Activated effector memory CD4-positive, alpha-beta T cell treated with Interleukin-2 at 50 U/mL for 16 hours (primary cell): ENCODE measurements around the gene ACTR3C.

Source experiments
- DNase-seq: peaks from one replicate; pipeline ENCODE4 v3.0.0-alpha.2; 2020

The ACTR3C gene

GRCh38 chr7:150358988-150359621 is 35.8 kb upstream of the ACTR3C start:
- no peak for DNase-seq

GRCh38 chr7:150358433-150358832 is 35.1 kb upstream of the ACTR3C start:
- DNase-seq = no peak

GRCh38 chr7:150357771-150358427 is 34.6 kb upstream of the ACTR3C start:
- DNase-seq = no peak

- DNase-seq = peak; percentile 48
Measured at GRCh38 chr7:150357270-150357669, 33.9 kb upstream of the ACTR3C start.

GRCh38 chr7:150356265-150356897 is 33.0 kb upstream of the ACTR3C start:
- no peak for DNase-seq

- no peak for DNase-seq
Measured at GRCh38 chr7:150355666-150356059, 32.3 kb upstream of the ACTR3C start.

GRCh38 chr7:150351587-150352194 is 28.3 kb upstream of the ACTR3C start:
- DNase-seq = no peak

- no peak for DNase-seq
Measured at GRCh38 chr7:150346922-150347321, 23.6 kb upstream of the ACTR3C start.

GRCh38 chr7:150345012-150345411 is 21.7 kb upstream of the ACTR3C start:
- no peak for DNase-seq

- DNase-seq = no peak
Measured at GRCh38 chr7:150344299-150344698, 21.0 kb upstream of the ACTR3C start.

- DNase-seq = no peak
Measured at GRCh38 chr7:150343225-150343624, 19.9 kb upstream of the ACTR3C start.

GRCh38 chr7:150342121-150342408 is 18.7 kb upstream of the ACTR3C start:
- no peak for DNase-seq

- no peak for DNase-seq
Measured at GRCh38 chr7:150341263-150342120, 18.1 kb upstream of the ACTR3C start, which contains the start of gene RARRES2. RARRES2 (minus strand) TSS chr7:150341629; CDS start chr7:150340609, 1,020 bp downstream.

GRCh38 chr7:150340875-150341262 is 17.5 kb upstream of the ACTR3C start:
- no peak for DNase-seq

GRCh38 chr7:150340024-150340749 is 16.8 kb upstream of the ACTR3C start:
- DNase-seq = no peak

- no peak for DNase-seq
Measured at GRCh38 chr7:150339409-150339809, 16.1 kb upstream of the ACTR3C start.

GRCh38 chr7:150338166-150338829 is 15.0 kb upstream of the ACTR3C start:
- no peak for DNase-seq

- no peak for DNase-seq
Measured at GRCh38 chr7:150337659-150338081, 14.3 kb upstream of the ACTR3C start.

GRCh38 chr7:150337179-150337578 is 13.8 kb upstream of the ACTR3C start:
- no peak for DNase-seq

- DNase-seq = no peak
Measured at GRCh38 chr7:150336746-150337145, 13.4 kb upstream of the ACTR3C start.

GRCh38 chr7:150335774-150336112 is 12.4 kb upstream of the ACTR3C start:
- DNase-seq = no peak
